Activated T-helper 1 cell treated with anti-CD3 and anti-CD28 coated beads, Interleukin-12 subunit alpha, Interleukin-12 subunit beta, Interleukin-2, Interleukin-4 antibody, amounts not matched to agents 30 ng/mL and 10 ng/mL and 1 ng/mL, durations not matched to agents 14 hours and 24 hours and 36 hours (primary cell): ENCODE results near the gene CACNB1. TPM values are rescaled to one million over a fixed set of nuclear protein-coding genes. Genes with fewer than 3 reads are reported as not detected.

Source experiments
- DNase-seq: peaks from one replicate; pipeline ENCODE4 v3.0.0; 2021; ENCODE audit warnings: low spot score
- H3K27ac Mint-ChIP-seq: one replicate; pipeline ENCODE4 v1.8.0; 2021; ENCODE audit warnings: mild to moderate bottlenecking, mixed read lengths
- H3K27me3 Mint-ChIP-seq: one replicate; pipeline ENCODE4 v1.8.0; 2022; ENCODE audit warnings: mild to moderate bottlenecking, moderate library complexity, mixed read lengths; ENCODE audit not compliant: insufficient read depth
- H3K36me3 Mint-ChIP-seq: one replicate; pipeline ENCODE4 v1.8.0; 2021; ENCODE audit warnings: low read depth, mixed read lengths
- H3K4me1 Mint-ChIP-seq: one replicate; pipeline ENCODE4 v1.8.0; 2021; ENCODE audit warnings: low read depth, mixed read lengths
- H3K4me3 Mint-ChIP-seq: one replicate; pipeline ENCODE4 v1.8.0; 2021; ENCODE audit warnings: mild to moderate bottlenecking, moderate library complexity, mixed read lengths
- H3K9me3 Mint-ChIP-seq: one replicate; pipeline ENCODE4 v1.8.0; 2021; ENCODE audit warnings: mixed read lengths
- intact Hi-C: fragments of 100-400 bp; cut with micrococcal nuclease; formaldehyde crosslinking; loops from one replicate; pipeline ENCODE4 v1.15.1; 2024
- total RNA-seq: library from RNA; stranded (reverse); gene quantifications from 2 replicates; pipeline ENCODE4 v1.2.3, GENCODE V29; 2022

CACNB1 gene
- total RNA-seq, result 21.8 and 22.3 TPM in 2 replicates

DNA sequence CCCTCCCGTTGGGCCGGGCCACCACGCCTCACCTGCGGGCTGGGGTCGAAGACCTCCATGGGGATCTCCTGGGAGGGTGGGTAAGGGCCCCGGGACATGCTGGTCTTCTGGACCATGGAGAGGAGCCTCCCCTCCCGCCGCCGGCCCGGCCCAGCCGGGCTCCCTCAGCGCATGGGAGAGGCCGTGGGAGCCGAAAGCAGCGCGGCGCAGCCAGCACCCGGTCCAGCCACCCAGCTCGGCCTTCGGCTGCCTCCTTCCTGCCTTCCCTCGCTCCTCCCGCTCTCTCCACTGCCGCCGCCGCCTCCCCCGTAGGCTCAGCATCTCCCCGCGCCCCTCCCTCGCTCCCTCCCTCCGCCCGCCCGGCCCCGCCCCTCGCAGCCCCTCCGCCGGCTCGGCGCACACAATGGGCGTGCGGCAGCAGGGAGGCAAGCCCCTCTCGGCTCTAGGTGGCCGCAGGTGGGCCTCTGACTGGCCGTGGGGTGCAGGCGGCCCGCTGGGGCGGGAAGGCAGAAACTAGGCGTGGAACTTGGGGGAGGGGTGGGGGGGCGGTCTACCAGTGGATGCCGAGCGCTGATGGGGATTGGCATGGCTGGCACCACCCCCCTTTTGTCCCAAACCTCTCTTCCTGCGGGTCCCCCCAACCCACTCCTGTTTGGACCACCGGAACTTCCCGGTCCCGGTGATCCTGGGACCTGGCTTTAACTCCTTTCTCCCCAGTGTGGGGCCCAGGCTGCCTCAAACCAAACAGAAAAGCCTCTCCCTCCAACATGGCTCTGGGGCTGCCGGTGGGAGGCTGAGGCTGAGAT is at the start of gene CACNB1:
CACNB1 (minus strand) TSS at position 290 of the 806 bp plus-strand sequence; CDS start at position 116, 174 bp downstream.
- Mint-ChIP-seq H3K4me3 (peak within 1 kb of the TSS; percentile 93), H3K4me1 (peaks cover 51% of the 10 kb centered on the region), H3K36me3 (peaks cover 33% of the 10 kb centered on the region), H3K27ac (peak within 1 kb of the TSS; percentile 68), H3K27me3 (no peaks in the 10 kb centered on the region), H3K9me3 (no peaks in the 10 kb centered on the region)
- peak; percentile 64 for DNase-seq
- intact Hi-C loops, result loop anchor here (2.0 to 5.0 kb wide), 4 partner anchors 45 to 445 kb away; partner anchors contain the start of genes CDK12, PSMB3 and RPL23

- DNase-seq, result no peak
- no peaks in the 10 kb centered on the region for H3K4me1 Mint-ChIP-seq
- H3K27me3 Mint-ChIP-seq, result peaks cover 6% of the 10 kb centered on the region
- no peak overlapping the region for H3K4me3 Mint-ChIP-seq
- intact Hi-C loops, result no loop called here
- H3K27ac Mint-ChIP-seq, result no peak overlapping the region
- H3K9me3 Mint-ChIP-seq, result no peaks in the 10 kb centered on the region
- no peaks in the 10 kb centered on the region for H3K36me3 Mint-ChIP-seq
Measured at GRCh38 chr17:39246274-39246673, 48.8 kb upstream of the CACNB1 start.

GRCh38 chr17:39244600-39245570 is 47.4 kb upstream of the CACNB1 start:
- intact Hi-C loops, result loop anchor here (1.0 to 2.0 kb wide), 5 partner anchors 10 to 262 kb away; no protein-coding TSS in a partner anchor
- Mint-ChIP-seq H3K36me3 (no peaks in the 10 kb centered on the region), H3K4me1 (peaks cover under 1% of the 10 kb centered on the region)

DNA sequence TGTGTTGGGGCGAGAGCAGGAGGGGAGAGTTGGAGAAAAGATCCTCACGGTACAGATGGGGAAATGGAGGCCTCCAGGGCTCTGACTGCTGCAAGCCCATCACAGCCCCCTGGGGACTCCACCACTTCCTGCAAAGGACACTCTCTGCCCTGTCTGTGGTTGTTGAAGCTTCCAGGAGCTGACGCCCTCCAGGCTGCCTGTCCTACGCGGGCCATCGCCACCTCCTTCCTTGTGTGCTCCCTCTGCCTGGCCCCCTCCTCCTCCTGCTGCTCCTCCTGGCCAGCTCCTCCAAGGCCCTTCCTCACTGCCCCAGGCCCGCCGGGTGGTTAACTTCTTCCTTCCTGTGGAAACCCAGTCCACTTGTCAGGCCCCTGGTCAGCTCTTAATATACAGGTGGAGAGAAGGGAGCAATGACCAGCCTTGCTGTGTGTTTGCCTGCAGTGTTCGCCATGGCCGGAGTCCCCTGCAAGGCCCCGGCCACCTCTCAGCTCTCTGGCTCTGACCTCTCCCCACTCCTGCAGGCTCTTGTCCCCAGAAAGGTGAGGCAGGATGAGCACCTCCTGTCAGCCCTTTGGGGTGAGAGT is 46.6 kb upstream of the CACNB1 start:
- H3K4me1 Mint-ChIP-seq, result peaks cover 7% of the 10 kb centered on the region
- no peaks in the 10 kb centered on the region for H3K36me3 Mint-ChIP-seq
- intact Hi-C loops, result loop anchor here (1.0 to 2.0 kb wide), 5 partner anchors 9 to 261 kb away; no protein-coding TSS in a partner anchor
- peaks cover 8% of the 10 kb centered on the region for H3K27me3 Mint-ChIP-seq
- H3K9me3 Mint-ChIP-seq, result no peaks in the 10 kb centered on the region
- no peak overlapping the region for H3K4me3 Mint-ChIP-seq
- no peak for DNase-seq
- H3K27ac Mint-ChIP-seq, result no peak overlapping the region

More at GRCh38 chr17:39244600-39245570, 47.4 kb upstream of the CACNB1 start:
- Mint-ChIP-seq H3K4me3 (no peak overlapping the region), H3K9me3 (no peaks in the 10 kb centered on the region), H3K27ac (no peak overlapping the region), H3K27me3 (peaks cover 6% of the 10 kb centered on the region)
- peak; percentile 73 for DNase-seq

DNA sequence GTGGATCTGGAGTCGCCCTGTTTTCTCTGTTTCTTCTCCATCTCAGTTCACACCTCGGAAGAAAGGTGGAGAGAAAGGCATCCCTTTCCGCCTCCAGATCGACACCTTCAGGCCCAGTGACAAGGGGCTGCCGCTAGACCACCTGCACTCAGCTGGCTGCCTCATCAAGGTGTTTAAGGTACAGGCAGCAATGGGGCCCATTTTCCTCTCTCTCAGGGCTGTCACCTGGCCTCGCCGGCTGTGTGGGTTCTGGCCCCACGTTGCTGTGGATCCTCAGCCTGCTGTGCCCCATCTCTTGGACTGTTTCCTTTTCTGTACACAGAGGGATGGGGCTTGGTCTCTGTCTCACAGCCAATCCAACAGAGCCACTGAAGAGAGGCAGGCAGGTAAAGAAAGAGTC is 45.7 kb upstream of the CACNB1 start:
- no peaks in the 10 kb centered on the region for H3K9me3 Mint-ChIP-seq
- no peaks in the 10 kb centered on the region for H3K36me3 Mint-ChIP-seq
- no peak overlapping the region for H3K4me3 Mint-ChIP-seq
- H3K27ac Mint-ChIP-seq, result no peak overlapping the region
- peaks cover 7% of the 10 kb centered on the region for H3K4me1 Mint-ChIP-seq
- DNase-seq, result no peak
- peaks cover 11% of the 10 kb centered on the region for H3K27me3 Mint-ChIP-seq
- intact Hi-C loops, result no loop called here

- H3K4me3 Mint-ChIP-seq, result no peak overlapping the region
- H3K4me1 Mint-ChIP-seq, result peaks cover 9% of the 10 kb centered on the region
- no peak for DNase-seq
- H3K9me3 Mint-ChIP-seq, result no peaks in the 10 kb centered on the region
- no peak overlapping the region for H3K27ac Mint-ChIP-seq
- intact Hi-C loops, result no loop called here
- H3K36me3 Mint-ChIP-seq, result no peaks in the 10 kb centered on the region
- peaks cover 8% of the 10 kb centered on the region for H3K27me3 Mint-ChIP-seq
Measured at GRCh38 chr17:39240631-39241030, 43.2 kb upstream of the CACNB1 start.

DNA sequence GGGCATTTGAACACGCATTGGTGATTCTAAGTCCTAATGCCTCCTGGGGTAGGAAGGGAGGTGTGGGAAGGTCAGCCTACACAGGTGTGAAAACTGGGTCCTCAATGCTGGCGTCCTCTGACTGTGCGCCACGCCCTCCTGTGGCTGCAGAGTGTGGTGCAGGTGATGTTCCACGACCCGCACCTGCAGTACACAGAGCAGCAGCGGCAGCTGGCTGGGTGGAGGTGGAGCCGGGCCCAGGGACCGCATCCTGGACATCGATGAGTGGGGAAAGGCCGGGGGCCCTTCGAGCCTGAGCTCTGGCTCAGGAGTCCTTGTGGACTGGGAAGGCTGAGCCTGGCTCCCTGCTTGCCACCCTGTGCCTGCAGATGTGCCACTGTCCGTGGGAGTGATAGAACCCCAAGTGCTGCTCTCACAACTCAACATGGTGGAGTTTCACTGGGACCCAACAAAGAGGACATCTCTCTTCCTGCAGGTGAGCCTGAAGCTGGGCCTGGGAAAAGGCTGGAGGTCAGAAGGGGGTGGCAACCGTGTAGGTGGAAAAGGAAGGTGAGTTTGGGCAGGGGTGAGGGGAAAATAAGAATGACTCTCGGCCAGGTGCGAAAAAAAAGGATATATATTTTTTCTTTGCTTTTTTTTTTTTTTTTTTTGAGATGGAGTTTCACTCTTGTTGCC is 42.3 kb upstream of the CACNB1 start:
- Mint-ChIP-seq H3K27me3 (peaks cover 8% of the 10 kb centered on the region), H3K9me3 (no peaks in the 10 kb centered on the region), H3K4me1 (peaks cover 13% of the 10 kb centered on the region), H3K4me3 (no peak overlapping the region), H3K27ac (no peak overlapping the region), H3K36me3 (no peaks in the 10 kb centered on the region)
- intact Hi-C loops, result loop anchor here (1.0 kb wide), 1 partner anchor 32 kb away; no protein-coding TSS in a partner anchor
- peak; percentile 50 for DNase-seq

- DNase-seq, result no peak
- no peak overlapping the region for H3K27ac Mint-ChIP-seq
- H3K4me1 Mint-ChIP-seq, result peaks cover 13% of the 10 kb centered on the region
- no peaks in the 10 kb centered on the region for H3K36me3 Mint-ChIP-seq
- peaks cover 8% of the 10 kb centered on the region for H3K27me3 Mint-ChIP-seq
- H3K4me3 Mint-ChIP-seq, result no peak overlapping the region
- H3K9me3 Mint-ChIP-seq, result no peaks in the 10 kb centered on the region
- intact Hi-C loops, result no loop called here
Measured at GRCh38 chr17:39238311-39238972, 41.0 kb upstream of the CACNB1 start.

GRCh38 chr17:39237586-39237985 is 40.1 kb upstream of the CACNB1 start:
- DNase-seq, result no peak
- intact Hi-C loops, result no loop called here
- Mint-ChIP-seq H3K4me1 (peaks cover 13% of the 10 kb centered on the region), H3K27me3 (peaks cover 8% of the 10 kb centered on the region), H3K9me3 (no peaks in the 10 kb centered on the region), H3K4me3 (no peak overlapping the region), H3K27ac (no peak overlapping the region), H3K36me3 (no peaks in the 10 kb centered on the region)

GRCh38 chr17:39236981-39237441 is 39.5 kb upstream of the CACNB1 start:
- intact Hi-C loops, result no loop called here
- peaks cover 7% of the 10 kb centered on the region for H3K27me3 Mint-ChIP-seq
- peaks cover 16% of the 10 kb centered on the region for H3K4me1 Mint-ChIP-seq
- no peaks in the 10 kb centered on the region for H3K36me3 Mint-ChIP-seq
- H3K4me3 Mint-ChIP-seq, result no peak overlapping the region
- H3K9me3 Mint-ChIP-seq, result no peaks in the 10 kb centered on the region
- DNase-seq, result no peak
- no peak overlapping the region for H3K27ac Mint-ChIP-seq

GRCh38 chr17:39236450-39236927 is 39.0 kb upstream of the CACNB1 start:
- peaks cover 5% of the 10 kb centered on the region for H3K27me3 Mint-ChIP-seq
- H3K36me3 Mint-ChIP-seq, result no peaks in the 10 kb centered on the region
- no peak overlapping the region for H3K4me3 Mint-ChIP-seq
- no peak overlapping the region for H3K27ac Mint-ChIP-seq
- intact Hi-C loops, result no loop called here
- H3K4me1 Mint-ChIP-seq, result peaks cover 21% of the 10 kb centered on the region
- DNase-seq, result no peak
- H3K9me3 Mint-ChIP-seq, result no peaks in the 10 kb centered on the region
